Activated CD8-positive, alpha-beta memory T cell treated with anti-CD3 and anti-CD28 coated beads, Interleukin-2, amount 50 U/mL, for 1 hour (primary cell): ENCODE results near the gene EEF1G.
"Not testable (repeated sequence)": the region's sequence is repeated elsewhere in the genome, so short reads cannot be mapped to it uniquely, and the experiment has no call there.

Experiments
- DNase-seq: peaks from one replicate; pipeline ENCODE4 v3.0.0-alpha.2; 2020; ENCODE audit errors: extremely low read depth

EEF1G gene

GRCh38 chr11:62554387-62555167 is 19.1 kb downstream of the EEF1G start:
- DNase-seq = no peak

- DNase-seq = no peak
These were observed 19.8 kb downstream of the EEF1G start for GRCh38 chr11:62553839-62554361.

GRCh38 chr11:62553080-62553838 is 20.4 kb downstream of the EEF1G start:
- no peak for DNase-seq

GRCh38 chr11:62552485-62553079 is 21.1 kb downstream of the EEF1G start:
- DNase-seq = no peak

GRCh38 chr11:62550478-62550877 is 23.2 kb downstream of the EEF1G start:
- DNase-seq = not testable (repeated sequence)

GRCh38 chr11:62548545-62549335 is 25.0 kb downstream of the EEF1G start:
- DNase-seq = no peak

- no peak for DNase-seq
These were observed 25.9 kb downstream of the EEF1G start for GRCh38 chr11:62547691-62548281.

- no peak for DNase-seq
These were observed 26.6 kb downstream of the EEF1G start for GRCh38 chr11:62546929-62547625.

- no peak for DNase-seq
These were observed 27.3 kb downstream of the EEF1G start, which contains the start of gene AHNAK for GRCh38 chr11:62546244-62546928. Gene AHNAK (minus strand): TSS chr11:62546806. CDS start chr11:62536098, 10,708 bp downstream.

- DNase-seq = no peak
These were observed 28.1 kb downstream of the EEF1G start for GRCh38 chr11:62545437-62546243.

- no peak for DNase-seq
These were observed 28.9 kb downstream of the EEF1G start for GRCh38 chr11:62544581-62545436.

GRCh38 chr11:62543680-62544444 is 29.8 kb downstream of the EEF1G start:
- no peak for DNase-seq

GRCh38 chr11:62542750-62543567 is 30.7 kb downstream of the EEF1G start:
- DNase-seq = no peak

GRCh38 chr11:62542111-62542745 is 31.5 kb downstream of the EEF1G start:
- no peak for DNase-seq

- DNase-seq = no peak
These were observed 32.6 kb downstream of the EEF1G start for GRCh38 chr11:62540804-62541701.
